Measurements from ENCODE around the gene MYLK. TPM values are rescaled to one million over a fixed set of nuclear protein-coding genes. Genes with fewer than 3 reads are reported as not detected.

MYLK gene
- total and polyA plus RNA-seq, 9 of the 15 experiments (the other 6 are each of a cell fraction or from before 2014, with no cell fraction given): 0.11 to 0.53 (median 0.18) TPM; not detected in 2

- TF ChIP-seq PRDM10 (IDR thresholded peaks at IDR 0.05; ENCODE audit: partially characterized antibody) (peak; percentile 98), MEF2D (tag; conservative IDR thresholded peaks at IDR 0.05; ENCODE audit: low read depth) (0 out of 2 replicates have a peak, but pooled peaks have one; percentile 78), ZNF121 (CRISPR knock-in tag; conservative IDR thresholded peaks at IDR 0.05) (no peak), YY1 (IDR thresholded peaks at IDR 0.05; ENCODE audit: borderline replicate concordance in 1 of 3, control insufficient read depth in 1 of 3, extremely low read depth in 1 of 3, insufficient read depth in 3 of 3, insufficient read length in 1 of 3, insufficient replicate concordance in 2 of 3, low read depth in 1 of 3, low read length in 2 of 3) (peak; percentile 96 to 99 (median 97)), RBM25 (IDR thresholded peaks at IDR 0.05; ENCODE audit: low read depth, low read length, severe bottlenecking) (no peak), JUND (IDR thresholded peaks at IDR 0.05; ENCODE audit: borderline replicate concordance, low read depth, low read length) (peak; percentile 28; the same call in 1 of the 2 replicates), JUND (tag; IDR thresholded peaks at IDR 0.05; ENCODE audit: borderline replicate concordance, low read depth, low read length) (peak; percentile 45; the same call in 1 of the 3 replicates), NFRKB (IDR thresholded peaks at IDR 0.05; ENCODE audit: low read depth) (peak; percentile 99), FOXM1 (IDR thresholded peaks at IDR 0.05; ENCODE audit: low read depth) (no peak; the same call in 1 of the 2 replicates), FOXM1 (CRISPR knock-in tag; IDR thresholded peaks at IDR 0.05; ENCODE audit: low read depth) (no peak), C11orf30 (IDR thresholded peaks at IDR 0.05; ENCODE audit: low read depth) (0 out of 2 replicates have a peak, but pooled peaks have one; percentile 23), SIX5 (IDR thresholded peaks at IDR 0.05; ENCODE audit: borderline replicate concordance in 1 of 2, insufficient read depth in 1 of 2, low read depth in 1 of 2, low read length in 2 of 2) (peak; percentile 51 to 54; a peak in 2 of 4 replicates), ATF6 (CRISPR knock-in tag; IDR thresholded peaks at IDR 0.05) (0 out of 2 replicates have a peak, but pooled peaks have one; percentile 29), ZEB2 (IDR thresholded peaks at IDR 0.05) (no peak), HCFC1 (IDR thresholded peaks at IDR 0.05; ENCODE audit: low read depth, low read length) (peak; percentile 84), CSDE1 (IDR thresholded peaks at IDR 0.05) (peak in 1 of 2 experiments; percentile 99; a peak in 2 of 4 replicates), ZFP36 (IDR thresholded peaks at IDR 0.05; ENCODE audit: low read depth, low read length, partially characterized antibody) (no peak), L3MBTL2 (IDR thresholded peaks at IDR 0.05) (peak; percentile 62), DNMT1 (IDR thresholded peaks at IDR 0.05) (no peak), ESRRA (IDR thresholded peaks at IDR 0.05; ENCODE audit: borderline replicate concordance, low read depth) (no peak), POLR2B (IDR thresholded peaks at IDR 0.05; ENCODE audit: low read depth, partially characterized antibody) (peak; percentile 45), DPF2 (IDR thresholded peaks at IDR 0.05) (0 out of 2 replicates have a peak, but pooled peaks have one; percentile 28)
Observed at GRCh38 chr3:123584988-123585937, 298.9 kb downstream of the MYLK start, which contains the start of gene HACD2 (continued).

All from K562 (cell line).